SU-DHL-6 (cell line): ENCODE results near the gene DRC7.

Experiments
- H2AFZ ChIP-seq: fragments of 200-600 bp; sonication (generic); 2 replicates; pipeline ENCODE4 v1.6.1; 2014; ENCODE audit warnings: low read depth, mild to moderate bottlenecking, moderate library complexity, mixed read lengths, antibody characterized with exemption, low read length; ENCODE audit not compliant: severe bottlenecking
- H3F3A ChIP-seq: fragments of 200-600 bp; shearing (Covaris generic); 2 replicates; pipeline ENCODE4 v1.6.0; 2016; ENCODE audit warnings: antibody characterized with exemption, mild to moderate bottlenecking; ENCODE audit not compliant: insufficient read depth
- H3K27ac ChIP-seq: fragments of 200-600 bp; sonication (generic); 2 replicates; pipeline ENCODE4 v1.5.1; 2016; ENCODE audit warnings: low read depth, mild to moderate bottlenecking, low read length, moderate library complexity, mixed read lengths
- H3K27me3 ChIP-seq: fragments of 200-600 bp; sonication (generic), shearing (Covaris generic); 2 replicates; pipeline ENCODE4 v1.6.0; 2014; ENCODE audit warnings: mild to moderate bottlenecking, low read length
- H3K36me3 ChIP-seq: fragments of 200-600 bp; sonication (generic); 2 replicates; pipeline ENCODE4 v1.6.1; 2014; ENCODE audit warnings: mild to moderate bottlenecking, low read length, mixed read lengths
- H3K4me2 ChIP-seq: fragments of 300-600, 200-600 bp; shearing (Covaris generic), sonication (generic); 2 replicates; pipeline ENCODE4 v1.6.0; 2014; ENCODE audit warnings: low read length, low read depth, mild to moderate bottlenecking; ENCODE audit not compliant: poor library complexity, severe bottlenecking
- H3K4me3 ChIP-seq: fragments of 200-600 bp; sonication (generic); 2 replicates; pipeline ENCODE4 v1.5.1; 2014; ENCODE audit warnings: antibody characterized with exemption, low read length, mild to moderate bottlenecking, mixed read lengths; ENCODE audit not compliant: insufficient read depth, poor library complexity, severe bottlenecking
- H3K79me2 ChIP-seq: fragments of 200-600 bp; sonication (generic); 2 replicates; pipeline ENCODE4 v1.6.1; 2014; ENCODE audit warnings: mild to moderate bottlenecking, low read length, moderate library complexity; ENCODE audit not compliant: insufficient read depth
- H3K9ac ChIP-seq: fragments of 200-600 bp; sonication (generic); 2 replicates; pipeline ENCODE4 v1.7.0; 2014; ENCODE audit warnings: mild to moderate bottlenecking, low read length
- H3K9me2 ChIP-seq: fragments of 200-600 bp; sonication (generic); replicated peaks from 2 replicates; pipeline ENCODE4 v1.6.1; 2014; ENCODE audit warnings: low read length; ENCODE audit not compliant: insufficient read depth
- H3K9me3 ChIP-seq: fragments of 200-600 bp; sonication (generic); 2 replicates; pipeline ENCODE4 v1.6.1; 2014; ENCODE audit warnings: low read length, mixed read lengths; ENCODE audit not compliant: insufficient read depth
- H4K20me1 ChIP-seq: fragments of 200-600 bp; sonication (generic); 2 replicates; pipeline ENCODE4 v1.6.1; 2014; ENCODE audit warnings: low read depth, mild to moderate bottlenecking, antibody characterized with exemption, low read length, moderate library complexity, mixed read lengths
- CTCF ChIP-seq: fragments of 200-600 bp; sonication (generic); IDR thresholded peaks from one replicate; pipeline ENCODE4 v1.5.1; 2017; ENCODE audit warnings: antibody characterized with exemption, mild to moderate bottlenecking, low read length, moderate library complexity; ENCODE audit not compliant: insufficient read depth, poor library complexity, severe bottlenecking
- EZH2phosphoT487 ChIP-seq: fragments of 200-600 bp; sonication (generic), shearing (Covaris generic); conservative IDR thresholded peaks from 2 replicates; pipeline ENCODE4 v1.6.1; 2018; ENCODE audit warnings: mild to moderate bottlenecking, antibody characterized with exemption, low read length, moderate library complexity, mixed read lengths

Gene DRC7

GRCh38 chr16:57725976-57726375, 31.4 kb downstream of the DRC7 start:
- Histone ChIP-seq H3K4me2 (no peak overlapping the region), H3K9me2 (no peaks in the 10 kb centered on the region), H3K9ac (no peak overlapping the region), H3K36me3 (no peaks in the 10 kb centered on the region), H4K20me1 (no peaks in the 10 kb centered on the region), H3K9me3 (no peaks in the 10 kb centered on the region), H3K79me2 (no peaks in the 10 kb centered on the region), H3K27me3 (no peaks in the 10 kb centered on the region), H3F3A (no peaks in the 10 kb centered on the region), H3K27ac (no peak overlapping the region), H3K4me3 (no peak overlapping the region), H2AFZ (no peak overlapping the region)
- TF ChIP-seq EZH2phosphoT487 (no peak), CTCF (no peak)

GRCh38 chr16:57726433-57726947, 31.9 kb downstream of the DRC7 start:
- Histone ChIP-seq H3K4me3 (no peak overlapping the region), H3K4me2 (no peak overlapping the region), H3K9me3 (no peaks in the 10 kb centered on the region), H3K36me3 (no peaks in the 10 kb centered on the region), H3K9ac (no peak overlapping the region), H4K20me1 (no peaks in the 10 kb centered on the region), H3F3A (no peaks in the 10 kb centered on the region), H3K79me2 (no peaks in the 10 kb centered on the region), H3K9me2 (no peaks in the 10 kb centered on the region), H3K27me3 (no peaks in the 10 kb centered on the region), H2AFZ (no peak overlapping the region), H3K27ac (no peak overlapping the region)
- TF ChIP-seq EZH2phosphoT487 (no peak), CTCF (no peak)

GRCh38 chr16:57727610-57728009, 33.0 kb downstream of the DRC7 start:
- peaks cover 5% of the 10 kb centered on the region; the same call in 1 of the 2 replicates for H3K9me3 ChIP-seq
- no peak overlapping the region for H3K27ac ChIP-seq
- H3K4me2 ChIP-seq = no peak overlapping the region
- TF ChIP-seq CTCF = no peak
- no peak for TF ChIP-seq EZH2phosphoT487
- no peaks in the 10 kb centered on the region for H3F3A ChIP-seq
- no peak overlapping the region for H3K9ac ChIP-seq
- no peak overlapping the region for H3K4me3 ChIP-seq
- H2AFZ ChIP-seq = no peak overlapping the region
- H4K20me1 ChIP-seq = no peaks in the 10 kb centered on the region
- no peaks in the 10 kb centered on the region for H3K27me3 ChIP-seq
- no peaks in the 10 kb centered on the region for H3K79me2 ChIP-seq
- no peaks in the 10 kb centered on the region for H3K36me3 ChIP-seq
- H3K9me2 ChIP-seq = no peaks in the 10 kb centered on the region
